CD4-positive, alpha-beta T cell treated with Interleukin-17A for 4 hours (primary cell): ENCODE data around the gene ATF7IP.

ENCODE experiments used
- DNase-seq: peaks from one replicate; pipeline ENCODE4 v3.0.0-alpha.2; 2020; ENCODE audit warnings: mixed read lengths

The ATF7IP gene

GRCh38 chr12:14495326-14495725, 129.8 kb downstream of the ATF7IP start:
- no peak for DNase-seq

- no peak for DNase-seq
These were observed 140.4 kb downstream of the ATF7IP start for GRCh38 chr12:14505626-14506596.

GRCh38 chr12:14510574-14510973, 145.1 kb downstream of the ATF7IP start:
- no peak for DNase-seq

GRCh38 chr12:14514154-14514842, 148.8 kb downstream of the ATF7IP start:
- no peak for DNase-seq

- DNase-seq, result no peak
These were observed 149.5 kb downstream of the ATF7IP start for GRCh38 chr12:14514946-14515345.

GRCh38 chr12:14521822-14522221, 156.3 kb downstream of the ATF7IP start:
- no peak for DNase-seq

- no peak for DNase-seq
These were observed 160.5 kb downstream of the ATF7IP start for GRCh38 chr12:14525964-14526363.

- DNase-seq, result no peak
These were observed 166.7 kb downstream of the ATF7IP start for GRCh38 chr12:14532152-14532551.

- DNase-seq, result no peak
These were observed 171.6 kb downstream of the ATF7IP start for GRCh38 chr12:14537088-14537487.

GRCh38 chr12:14540801-14541462, 175.4 kb downstream of the ATF7IP start:
- no peak for DNase-seq

- DNase-seq, result no peak
These were observed 180.0 kb downstream of the ATF7IP start for GRCh38 chr12:14545144-14546124.

GRCh38 chr12:14547571-14547970, 182.1 kb downstream of the ATF7IP start:
- DNase-seq, result no peak

GRCh38 chr12:14548609-14549008, 183.1 kb downstream of the ATF7IP start:
- DNase-seq, result no peak
